Caco-2 (cell line): ENCODE results near the gene ANKRD44. TPM values are rescaled to one million over a fixed set of nuclear protein-coding genes. Genes with fewer than 3 reads are reported as not detected.

Source experiments
- BruUV-seq: library from RNA; stranded (reverse); fragments of 400-500 nt; replicated peaks from 2 replicates; lab custom pipeline; 2021; lab: Mats Ljungman, UMichigan
- CTCF ChIA-PET: fragments of 300-600 bp; sonication (Branson Sonifier 250); formaldehyde crosslinking; loops from one replicate; lab custom pipeline; 2022; ENCODE audit warnings: antibody characterized with exemption; lab: Charles Lee
- POLR2A ChIA-PET: fragments of 300-600 bp; sonication (Branson Sonifier 250); formaldehyde crosslinking; loops from one replicate; lab custom pipeline; 2022; ENCODE audit warnings: antibody characterized with exemption; lab: Charles Lee
- DNase-seq, 2 experiments: peaks; one replicate each; pipeline versions ENCODE4 v3.0.0 to v3.0.0-alpha.2; 2020 to 2022
- H3K27me3 ChIP-seq: replicated peaks from 2 replicates; pipeline ENCODE4 v1.6.0; 2011; ENCODE audit warnings: low read length; ENCODE audit not compliant: control insufficient read depth, insufficient read depth
- H3K36me3 ChIP-seq: 2 replicates; pipeline ENCODE4 v1.5.1; 2011; ENCODE audit warnings: low read length; ENCODE audit not compliant: control insufficient read depth, insufficient read depth
- H3K4me1 ChIP-seq: fragments of 250-450 bp; sonication (Bioruptor Pico); 2 replicates; pipeline ENCODE4 v1.5.1; 2020; ENCODE audit warnings: mild to moderate bottlenecking
- H3K4me3 ChIP-seq: 2 replicates; pipeline ENCODE4 v1.5.1; 2011; ENCODE audit warnings: low read depth, mild to moderate bottlenecking, control low read depth, low read length
- H3K9me3 ChIP-seq: fragments of 250-450 bp; sonication (Bioruptor Pico); 2 replicates; pipeline ENCODE4 v1.5.1; 2020; ENCODE audit warnings: mild to moderate bottlenecking, moderate library complexity
- H3K27ac Mint-ChIP-seq: one replicate; pipeline ENCODE4 v1.8.0; 2022; ENCODE audit warnings: mixed read lengths; ENCODE audit not compliant: unreplicated experiment
- H3K27me3 Mint-ChIP-seq: one replicate; pipeline ENCODE4 v1.8.0; 2022; ENCODE audit warnings: mixed read lengths; ENCODE audit not compliant: insufficient read depth, unreplicated experiment
- H3K36me3 Mint-ChIP-seq: one replicate; pipeline ENCODE4 v1.8.0; 2022; ENCODE audit warnings: mild to moderate bottlenecking, mixed read lengths; ENCODE audit not compliant: insufficient read depth, unreplicated experiment
- H3K4me1 Mint-ChIP-seq: one replicate; pipeline ENCODE4 v1.8.0; 2022; ENCODE audit warnings: low read depth, mixed read lengths; ENCODE audit not compliant: unreplicated experiment
- H3K4me3 Mint-ChIP-seq: one replicate; pipeline ENCODE4 v1.8.0; 2022; ENCODE audit warnings: mild to moderate bottlenecking, moderate library complexity, mixed read lengths; ENCODE audit not compliant: unreplicated experiment
- H3K9me3 Mint-ChIP-seq: one replicate; pipeline ENCODE4 v1.8.0; 2022; ENCODE audit warnings: mixed read lengths; ENCODE audit not compliant: unreplicated experiment
- CTCF ChIP-seq, 2 experiments: fragments of 200-600 bp in 1 of 2; IDR thresholded peaks; 1 replicate in 1 of 2; 2 replicates in 1 of 2; pipeline versions ENCODE4 v1.5.1 to v1.8.0; 2011 to 2022; ENCODE audit warnings: antibody characterized with exemption in 1 of 2, control low read depth in 1 of 2, inconsistent platforms in 1 of 2, low read depth in 1 of 2, low read length in 1 of 2, mild to moderate bottlenecking in 1 of 2, moderate library complexity in 1 of 2; ENCODE audit not compliant: insufficient read depth in 1 of 2, severe bottlenecking in 1 of 2, unreplicated experiment in 1 of 2
- intact Hi-C: fragments of 100-400 bp; cut with micrococcal nuclease; formaldehyde crosslinking; loops from one replicate; pipeline ENCODE4 v1.10.0; 2022; ENCODE audit not compliant: unreplicated experiment
- total RNA-seq: library from RNA; stranded (reverse); gene quantifications from 2 replicates; pipeline ENCODE4 v1.2.3, GENCODE V29; 2022

Gene ANKRD44
- total RNA-seq, 1 experiment from 2014 or later, result 1.0 TPM

GRCh38 chr2:197310987-197311420, 424 bp upstream of the ANKRD44 start:
- Mint-ChIP-seq H3K9me3 (no peaks in the 10 kb centered on the region), H3K27me3 (peaks cover 17% of the 10 kb centered on the region), H3K4me1 (peaks cover 8% of the 10 kb centered on the region), H3K27ac (no peak overlapping the region), H3K36me3 (no peaks in the 10 kb centered on the region), H3K4me3 (peak overlapping the region; percentile 78)
- intact Hi-C loops, result loop anchor here (1.0 to 2.0 kb wide), 2 partner anchors 68 to 120 kb away; no protein-coding TSS in a partner anchor
- BruUV-seq, result no TSS peak
- H3K27me3 ChIP-seq, result no peaks in the 10 kb centered on the region
- TF ChIP-seq CTCF (IDR thresholded peaks at IDR 0.05; ENCODE audit: insufficient read depth in 1 of 2, low read depth in 1 of 2, low read length in 1 of 2, severe bottlenecking in 1 of 2, unreplicated experiment in 1 of 2), result no peak
- CTCF ChIA-PET, result no interaction called here
- POLR2A ChIA-PET, result no interaction called here
- peaks cover 8% of the 10 kb centered on the region; the same call in 1 of the 2 replicates for H3K4me1 ChIP-seq
- no peak for DNase-seq
- H3K9me3 ChIP-seq, result no peaks in the 10 kb centered on the region
- H3K36me3 ChIP-seq, result no peaks in the 10 kb centered on the region
- peak overlapping the region; percentile 36 for H3K4me3 ChIP-seq

GRCh38 chr2:197309691-197310231, 819 bp downstream of the ANKRD44 start:
- H3K27ac Mint-ChIP-seq, result no peak overlapping the region
- no TSS peak for BruUV-seq
- Histone ChIP-seq H3K36me3 (no peaks in the 10 kb centered on the region), H3K4me3 (peak overlapping the region; percentile 67), H3K27me3 (no peaks in the 10 kb centered on the region), H3K4me1 (peaks cover 8% of the 10 kb centered on the region; the same call in 1 of the 2 replicates), H3K9me3 (no peaks in the 10 kb centered on the region)
- ChIA-PET CTCF (no interaction called here), POLR2A (no interaction called here)
- TF ChIP-seq CTCF (IDR thresholded peaks at IDR 0.05; ENCODE audit: insufficient read depth in 1 of 2, low read depth in 1 of 2, low read length in 1 of 2, severe bottlenecking in 1 of 2, unreplicated experiment in 1 of 2), result no peak
- no peaks in the 10 kb centered on the region for H3K9me3 Mint-ChIP-seq
- no peaks in the 10 kb centered on the region for H3K36me3 Mint-ChIP-seq
- peak in 1 of 2 experiments; percentile 40 for DNase-seq
- intact Hi-C loops, result loop anchor here (2.0 kb wide), 1 partner anchor 69 kb away; no protein-coding TSS in a partner anchor
- H3K27me3 Mint-ChIP-seq, result peaks cover 19% of the 10 kb centered on the region
- peaks cover 8% of the 10 kb centered on the region for H3K4me1 Mint-ChIP-seq
- peak overlapping the region; percentile 78 for H3K4me3 Mint-ChIP-seq

- ChIA-PET CTCF (no interaction called here), POLR2A (no interaction called here)
- no peaks in the 10 kb centered on the region for H3K9me3 ChIP-seq
- DNase-seq, result no peak
- no peak overlapping the region; the same call in 1 of the 2 replicates for H3K4me3 ChIP-seq
- no peaks in the 10 kb centered on the region for H3K36me3 Mint-ChIP-seq
- H3K27ac Mint-ChIP-seq, result no peak overlapping the region
- H3K4me3 Mint-ChIP-seq, result peak overlapping the region; percentile 78
- no peaks in the 10 kb centered on the region for H3K36me3 ChIP-seq
- H3K4me1 Mint-ChIP-seq, result peaks cover 8% of the 10 kb centered on the region
- H3K27me3 ChIP-seq, result no peaks in the 10 kb centered on the region
- peaks cover 8% of the 10 kb centered on the region; the same call in 1 of the 2 replicates for H3K4me1 ChIP-seq
- intact Hi-C loops, result no loop called here
- no TSS peak for BruUV-seq
- H3K27me3 Mint-ChIP-seq, result peaks cover 19% of the 10 kb centered on the region
- no peak for TF ChIP-seq CTCF (IDR thresholded peaks at IDR 0.05; ENCODE audit: insufficient read depth in 1 of 2, low read depth in 1 of 2, low read length in 1 of 2, severe bottlenecking in 1 of 2, unreplicated experiment in 1 of 2)
- no peaks in the 10 kb centered on the region for H3K9me3 Mint-ChIP-seq
Measured at GRCh38 chr2:197308996-197309690, 1.4 kb downstream of the ANKRD44 start.
